PC-3 (cell line): ENCODE results near the gene EPG5. TPM values are rescaled to one million over a fixed set of nuclear protein-coding genes. Genes with fewer than 3 reads are reported as not detected.

Experiments used
- ATAC-seq: fragments of 200-7000 bp; cut with Tn5 transposase; 2 replicates; pipeline ENCODE4 v1.9.1; 2020; ENCODE audit warnings: mild to moderate bottlenecking, moderate library complexity
- BruUV-seq: library from RNA; stranded (reverse); fragments of 400-500 nt; replicated peaks from 2 replicates; lab custom pipeline; 2021; lab: Mats Ljungman, UMichigan
- CTCF ChIA-PET: fragments of 300-600 bp; sonication (Branson Sonifier 250); formaldehyde crosslinking; loops from one replicate; lab custom pipeline; 2022; ENCODE audit warnings: antibody characterized with exemption; lab: Charles Lee
- POLR2A ChIA-PET: fragments of 300-600 bp; sonication (Branson Sonifier 250); formaldehyde crosslinking; loops from one replicate; lab custom pipeline; 2022; ENCODE audit warnings: antibody characterized with exemption; ENCODE audit not compliant: unreplicated experiment; lab: Charles Lee
- DNase-seq: peaks from one replicate; pipeline ENCODE4 v3.0.0-alpha.2; 2015
- H2AFZ ChIP-seq: fragments of 300-600 bp; sonication (generic); 2 replicates; pipeline ENCODE4 v1.6.0; 2016; ENCODE audit warnings: antibody characterized with exemption, low read length
- H3F3A ChIP-seq: fragments of 300-600 bp; sonication (generic); one replicate; pipeline ENCODE4 v1.6.0; 2017; ENCODE audit warnings: antibody characterized with exemption, low read length, control low read depth, mild to moderate bottlenecking; ENCODE audit not compliant: unreplicated experiment
- H3K27ac ChIP-seq: fragments of 300-600 bp; sonication (generic); 2 replicates; pipeline ENCODE4 v1.5.1; 2016; ENCODE audit warnings: mild to moderate bottlenecking, low read length
- H3K27me3 ChIP-seq: fragments of 300-600 bp; sonication (generic); 2 replicates; pipeline ENCODE4 v1.6.1; 2016; ENCODE audit warnings: low read length, mixed read lengths
- H3K36me3 ChIP-seq: fragments of 300-600 bp; sonication (generic); 2 replicates; pipeline ENCODE4 v1.6.1; 2016; ENCODE audit warnings: low read depth, mixed run types, low read length, mixed read lengths
- H3K4me1 ChIP-seq: fragments of 300-600 bp; sonication (generic); 2 replicates; pipeline ENCODE4 v1.5.1; 2016; ENCODE audit warnings: low read length; ENCODE audit not compliant: insufficient read depth
- H3K4me2 ChIP-seq: fragments of 300-600 bp; sonication (generic); 2 replicates; pipeline ENCODE4 v1.6.0; 2016; ENCODE audit warnings: low read length
- H3K4me3 ChIP-seq: fragments of 300-600 bp; sonication (generic); 2 replicates; pipeline ENCODE4 v1.5.1; 2016; ENCODE audit warnings: mild to moderate bottlenecking, low read length, mixed read lengths
- H3K79me2 ChIP-seq: fragments of 300-600 bp; sonication (generic); 2 replicates; pipeline ENCODE4 v1.6.1; 2017; ENCODE audit warnings: low read length, mixed read lengths
- H3K9ac ChIP-seq: fragments of 300-600 bp; sonication (generic); 2 replicates; pipeline ENCODE4 v1.6.0; 2016; ENCODE audit warnings: mild to moderate bottlenecking, low read length
- H3K9me2 ChIP-seq: fragments of 300-600 bp; sonication (generic); replicated peaks from 2 replicates; pipeline ENCODE4 v1.6.1; 2016; ENCODE audit warnings: mixed run types, low read length, mixed read lengths
- H3K9me3 ChIP-seq: fragments of 300-600 bp; sonication (generic); 2 replicates; pipeline ENCODE4 v1.6.1; 2016; ENCODE audit warnings: low read length, mixed read lengths
- H4K20me1 ChIP-seq: fragments of 300-600 bp; sonication (generic); 2 replicates; pipeline ENCODE4 v1.6.1; 2016; ENCODE audit warnings: low read length, mixed read lengths
- CTCF ChIP-seq: fragments of 300-600 bp; sonication (generic); conservative IDR thresholded peaks from 2 replicates; pipeline ENCODE4 v1.5.1; 2017; ENCODE audit warnings: antibody characterized with exemption, low read depth, mild to moderate bottlenecking, low read length
- EZH2 ChIP-seq: fragments of 300-600 bp; sonication (generic); IDR thresholded peaks from one replicate; pipeline ENCODE4 v1.6.1; 2017; ENCODE audit warnings: antibody characterized with exemption, mild to moderate bottlenecking, low read length; ENCODE audit not compliant: unreplicated experiment
- EZH2phosphoT487 ChIP-seq: fragments of 300-600 bp; sonication (generic); IDR thresholded peaks from 2 replicates; pipeline ENCODE4 v1.6.1; 2018; ENCODE audit warnings: mild to moderate bottlenecking, antibody characterized with exemption, low read length, borderline replicate concordance
- intact Hi-C: fragments of 100-400 bp; cut with micrococcal nuclease; formaldehyde crosslinking; loops from 2 replicates; pipeline ENCODE4 v1.9.0; 2023
- total RNA-seq: library from RNA; depleted of rRNA; stranded (reverse); fragments of >200 nt; gene quantifications from 2 replicates; pipeline ENCODE4 v1.2.3, GENCODE V29; 2014

The EPG5 gene
- total RNA-seq, 1 experiment from 2014 or later: 7.1 TPM

- Histone ChIP-seq H2AFZ (no peak overlapping the region), H3K27ac (no peak overlapping the region), H3F3A (no peaks in the 10 kb centered on the region), H3K27me3 (no peaks in the 10 kb centered on the region), H3K4me2 (no peak overlapping the region), H4K20me1 (no peaks in the 10 kb centered on the region), H3K36me3 (no peaks in the 10 kb centered on the region), H3K79me2 (no peaks in the 10 kb centered on the region), H3K9me2 (no peaks in the 10 kb centered on the region), H3K4me1 (peaks cover 7% of the 10 kb centered on the region; the same call in 1 of the 2 replicates), H3K4me3 (no peak overlapping the region), H3K9me3 (no peaks in the 10 kb centered on the region), H3K9ac (no peak overlapping the region)
- CTCF ChIA-PET: interaction anchor here (0.6 kb wide), 1 partner anchor 23 kb away, joined by 3 read pairs; no protein-coding TSS in a partner anchor
- ATAC-seq (no peak), DNase-seq (no peak)
- intact Hi-C loops: no loop called here
- TF ChIP-seq EZH2phosphoT487: no peak
- POLR2A ChIA-PET: interaction anchor here (0.6 kb wide), 1 partner anchor 71 kb away, joined by 3 read pairs; no protein-coding TSS in a partner anchor
- no TSS peak for BruUV-seq
Observed at GRCh38 chr18:45835057-45835636, 132.0 kb downstream of the EPG5 start.

GRCh38 chr18:45834306-45834705 is 132.8 kb downstream of the EPG5 start:
- no peak overlapping the region for H3K4me2 ChIP-seq
- ATAC-seq (peak; percentile 16; the same call in 1 of the 2 replicates), DNase-seq (no peak)
- H4K20me1 ChIP-seq: no peaks in the 10 kb centered on the region
- BruUV-seq: no TSS peak
- no peak overlapping the region for H3K27ac ChIP-seq
- H3K4me3 ChIP-seq: no peak overlapping the region
- intact Hi-C loops: no loop called here
- H3K79me2 ChIP-seq: no peaks in the 10 kb centered on the region
- H3K27me3 ChIP-seq: no peaks in the 10 kb centered on the region
- H3F3A ChIP-seq: no peaks in the 10 kb centered on the region
- TF ChIP-seq EZH2phosphoT487 (no peak), CTCF (no peak), EZH2 (no peak)
- H3K9ac ChIP-seq: no peak overlapping the region
- no peaks in the 10 kb centered on the region for H3K9me3 ChIP-seq
- no peaks in the 10 kb centered on the region for H3K36me3 ChIP-seq
- peaks cover 4% of the 10 kb centered on the region; the same call in 1 of the 2 replicates for H3K4me1 ChIP-seq
- CTCF ChIA-PET: interaction anchor here (0.6 kb wide), 1 partner anchor 24 kb away, joined by 3 read pairs; no protein-coding TSS in a partner anchor
- H2AFZ ChIP-seq: no peak overlapping the region
- H3K9me2 ChIP-seq: no peaks in the 10 kb centered on the region
- POLR2A ChIA-PET: interaction anchor here (0.6 kb wide), 1 partner anchor 70 kb away, joined by 3 read pairs; no protein-coding TSS in a partner anchor

GRCh38 chr18:45833846-45834245 is 133.3 kb downstream of the EPG5 start:
- ChIA-PET POLR2A (no interaction called here), CTCF (no interaction called here)
- H3K9ac ChIP-seq: no peak overlapping the region
- H3K9me2 ChIP-seq: no peaks in the 10 kb centered on the region
- H3F3A ChIP-seq: no peaks in the 10 kb centered on the region
- no peaks in the 10 kb centered on the region for H3K27me3 ChIP-seq
- no peaks in the 10 kb centered on the region for H3K79me2 ChIP-seq
- no peaks in the 10 kb centered on the region for H4K20me1 ChIP-seq
- no peak overlapping the region for H3K4me3 ChIP-seq
- BruUV-seq: no TSS peak
- H3K36me3 ChIP-seq: no peaks in the 10 kb centered on the region
- H3K4me1 ChIP-seq: peaks cover 4% of the 10 kb centered on the region; the same call in 1 of the 2 replicates
- TF ChIP-seq EZH2phosphoT487 (no peak), EZH2 (no peak), CTCF (no peak)
- intact Hi-C loops: no loop called here
- ATAC-seq: no peak
- H2AFZ ChIP-seq: no peak overlapping the region
- no peak for DNase-seq
- no peak overlapping the region for H3K27ac ChIP-seq
- H3K4me2 ChIP-seq: no peak overlapping the region
- no peaks in the 10 kb centered on the region for H3K9me3 ChIP-seq
